ENCODE measurements around the gene TAOK2.
"Not testable (repeated sequence)": the region's sequence is repeated elsewhere in the genome, so short reads cannot be mapped to it uniquely, and the experiment has no call there.

TAOK2 gene

DNA sequence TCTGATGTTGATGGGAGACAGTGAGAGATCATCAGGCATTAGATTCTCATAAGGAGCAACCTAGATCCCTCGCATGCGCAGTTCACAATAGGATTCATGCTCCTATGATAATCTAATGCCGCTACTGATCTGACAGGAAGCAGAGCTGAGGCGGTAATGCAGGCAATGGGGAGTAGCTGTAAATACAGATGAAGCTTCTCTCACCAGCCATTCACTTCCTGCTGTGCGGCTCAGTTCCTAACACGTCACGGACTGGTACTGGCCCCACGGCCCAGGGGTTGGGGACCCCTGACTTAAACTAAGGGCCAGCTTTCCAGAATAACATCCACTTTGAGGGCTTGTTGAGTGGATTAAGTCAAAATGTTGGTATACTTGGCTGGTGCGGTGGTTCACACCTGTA is 14.4 kb upstream of the TAOK2 start:
- TF ChIP-seq, protein P1, sequence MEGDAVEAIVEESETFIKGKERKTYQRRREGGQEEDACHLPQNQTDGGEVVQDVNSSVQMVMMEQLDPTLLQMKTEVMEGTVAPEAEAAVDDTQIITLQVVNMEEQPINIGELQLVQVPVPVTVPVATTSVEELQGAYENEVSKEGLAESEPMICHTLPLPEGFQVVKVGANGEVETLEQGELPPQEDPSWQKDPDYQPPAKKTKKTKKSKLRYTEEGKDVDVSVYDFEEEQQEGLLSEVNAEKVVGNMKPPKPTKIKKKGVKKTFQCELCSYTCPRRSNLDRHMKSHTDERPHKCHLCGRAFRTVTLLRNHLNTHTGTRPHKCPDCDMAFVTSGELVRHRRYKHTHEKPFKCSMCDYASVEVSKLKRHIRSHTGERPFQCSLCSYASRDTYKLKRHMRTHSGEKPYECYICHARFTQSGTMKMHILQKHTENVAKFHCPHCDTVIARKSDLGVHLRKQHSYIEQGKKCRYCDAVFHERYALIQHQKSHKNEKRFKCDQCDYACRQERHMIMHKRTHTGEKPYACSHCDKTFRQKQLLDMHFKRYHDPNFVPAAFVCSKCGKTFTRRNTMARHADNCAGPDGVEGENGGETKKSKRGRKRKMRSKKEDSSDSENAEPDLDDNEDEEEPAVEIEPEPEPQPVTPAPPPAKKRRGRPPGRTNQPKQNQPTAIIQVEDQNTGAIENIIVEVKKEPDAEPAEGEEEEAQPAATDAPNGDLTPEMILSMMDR (IDR thresholded peaks at IDR 0.05; ENCODE audit: low read depth, low read length) = no peak
- no peak overlapping the region for H3K4me3 ChIP-seq (ENCODE audit: low read depth, low read length)

DNA sequence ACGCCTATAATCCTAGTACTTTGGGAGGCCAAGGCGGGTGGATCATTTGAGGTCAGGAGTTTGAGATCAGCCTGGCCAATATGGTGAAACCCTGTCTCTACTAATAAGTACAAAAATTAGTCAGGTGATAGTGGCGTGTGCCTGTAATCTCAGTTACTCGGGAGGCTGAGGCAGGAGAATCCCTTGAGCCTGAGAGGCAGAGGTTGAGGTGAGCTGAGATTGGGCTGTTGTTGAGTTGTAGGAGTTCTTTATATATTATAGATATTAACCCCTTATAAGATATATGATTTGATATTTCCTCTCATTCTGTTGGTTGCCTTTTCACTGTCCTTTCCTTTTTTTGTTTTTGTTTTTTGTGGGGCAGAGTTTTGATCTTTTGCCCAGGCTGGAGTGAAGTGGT is 13.8 kb upstream of the TAOK2 start:
- H3K4me3 ChIP-seq (ENCODE audit: low read depth, low read length) = not testable (repeated sequence)

DNA sequence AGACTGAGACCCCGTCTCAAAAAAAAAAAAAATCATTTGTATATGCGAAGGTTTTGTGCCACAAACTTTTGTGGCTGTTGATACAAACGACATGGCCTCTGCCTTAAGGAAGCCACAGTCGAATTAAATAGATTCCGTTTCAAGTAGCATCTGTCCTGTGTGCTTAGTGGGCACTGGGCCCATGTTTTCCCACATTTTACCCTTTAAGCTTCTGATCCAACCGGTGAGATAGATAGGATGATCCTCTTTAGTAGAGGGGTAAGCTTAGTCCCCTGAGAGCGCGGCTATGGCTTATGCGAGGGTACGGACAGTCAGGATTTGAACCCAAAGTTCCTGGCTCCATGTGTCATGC is 12.6 kb upstream of the TAOK2 start:
- peak overlapping the region; percentile 69 for H3K4me3 ChIP-seq (ENCODE audit: low read depth, low read length)
- TF ChIP-seq, protein P1 (IDR thresholded peaks at IDR 0.05; ENCODE audit: low read depth, low read length) = no peak

DNA sequence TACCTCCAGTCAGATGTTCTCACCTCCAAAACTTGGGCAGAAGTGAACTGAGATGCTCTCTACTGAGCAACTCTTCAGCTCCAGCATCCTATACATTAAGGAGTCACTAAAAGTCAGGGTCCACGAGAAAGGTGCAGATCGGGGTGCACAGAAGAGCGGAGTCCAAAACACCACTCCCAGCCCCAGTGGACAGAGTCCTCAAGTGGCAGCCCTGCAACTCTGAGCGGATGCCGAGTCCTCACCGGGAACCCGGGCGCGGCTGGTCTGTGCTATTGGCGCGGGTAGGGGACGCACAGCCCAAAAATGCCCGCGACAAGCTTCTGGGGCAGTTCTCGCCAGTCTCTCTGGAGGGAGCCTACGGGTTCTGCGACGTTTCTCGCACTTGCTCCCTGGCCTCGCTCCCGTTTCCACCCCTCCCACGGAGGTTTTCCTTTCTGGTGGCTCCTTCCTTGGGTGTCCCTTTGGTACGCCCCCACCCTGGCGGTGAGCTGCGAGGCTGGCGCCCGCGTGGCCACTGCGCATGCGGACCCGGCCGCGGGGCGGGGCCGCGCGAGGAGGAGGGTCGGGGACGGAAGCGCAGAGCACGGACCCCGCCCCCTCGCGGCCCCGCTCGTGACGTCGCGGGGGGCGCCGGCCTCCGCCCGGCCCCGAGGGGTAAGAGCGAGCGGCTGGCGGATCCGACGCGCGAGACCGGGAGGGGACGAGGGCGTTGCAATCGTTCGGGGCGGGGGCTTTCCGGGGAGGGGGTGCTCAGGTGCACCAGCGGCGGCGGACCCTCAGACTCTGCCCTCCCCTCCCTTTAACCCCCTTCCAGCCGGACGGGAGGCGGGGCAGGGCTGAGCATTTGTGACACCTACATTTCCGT is 12.0 kb upstream of the TAOK2 start, which contains the start of gene TMEM219:
Gene TMEM219, plus strand, starts transcription at position 601 of the 865 bp plus-strand sequence. CDS start 1,065 bp downstream, outside the sequence.
- H3K4me3 ChIP-seq (ENCODE audit: low read depth, low read length) = peak within 1 kb of the TSS; percentile 69
- TF ChIP-seq, protein P1 (IDR thresholded peaks at IDR 0.05; ENCODE audit: low read depth, low read length) = peak; percentile 35

DNA sequence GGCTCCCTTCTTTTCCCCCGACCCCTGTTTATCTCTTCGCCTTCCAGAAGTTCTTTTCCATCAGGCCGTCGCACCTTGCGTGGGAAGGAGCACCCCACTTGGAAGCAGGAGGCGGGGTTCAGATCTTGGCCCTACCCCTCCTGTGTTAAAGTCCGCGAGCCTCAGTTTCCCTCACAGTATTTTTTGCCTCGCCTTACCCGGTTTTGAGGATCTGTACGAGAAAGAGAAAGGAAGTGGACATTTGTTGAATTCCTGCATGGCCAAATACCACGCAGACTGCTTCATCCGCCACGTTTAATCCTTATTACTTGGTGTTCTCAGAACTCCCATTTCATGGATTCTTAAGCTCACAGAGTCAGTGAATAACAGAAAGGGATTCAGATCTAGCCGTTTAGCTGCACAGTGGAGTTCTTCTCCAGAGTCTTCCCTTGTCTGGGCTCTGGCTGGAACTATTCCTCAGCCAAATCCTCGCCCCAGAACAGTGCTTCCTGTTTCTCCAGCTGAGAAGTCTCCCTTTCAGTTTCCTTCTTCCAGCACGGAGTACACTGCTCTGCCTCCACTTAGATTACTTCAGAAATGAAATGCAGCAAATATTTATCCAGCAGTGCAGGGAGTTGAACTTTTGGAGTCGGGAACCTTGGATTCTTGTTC is 11.2 kb upstream of the TAOK2 start:
- peak overlapping the region; percentile 69 for H3K4me3 ChIP-seq (ENCODE audit: low read depth, low read length)
- TF ChIP-seq, protein P1 (IDR thresholded peaks at IDR 0.05; ENCODE audit: low read depth, low read length) = no peak

DNA sequence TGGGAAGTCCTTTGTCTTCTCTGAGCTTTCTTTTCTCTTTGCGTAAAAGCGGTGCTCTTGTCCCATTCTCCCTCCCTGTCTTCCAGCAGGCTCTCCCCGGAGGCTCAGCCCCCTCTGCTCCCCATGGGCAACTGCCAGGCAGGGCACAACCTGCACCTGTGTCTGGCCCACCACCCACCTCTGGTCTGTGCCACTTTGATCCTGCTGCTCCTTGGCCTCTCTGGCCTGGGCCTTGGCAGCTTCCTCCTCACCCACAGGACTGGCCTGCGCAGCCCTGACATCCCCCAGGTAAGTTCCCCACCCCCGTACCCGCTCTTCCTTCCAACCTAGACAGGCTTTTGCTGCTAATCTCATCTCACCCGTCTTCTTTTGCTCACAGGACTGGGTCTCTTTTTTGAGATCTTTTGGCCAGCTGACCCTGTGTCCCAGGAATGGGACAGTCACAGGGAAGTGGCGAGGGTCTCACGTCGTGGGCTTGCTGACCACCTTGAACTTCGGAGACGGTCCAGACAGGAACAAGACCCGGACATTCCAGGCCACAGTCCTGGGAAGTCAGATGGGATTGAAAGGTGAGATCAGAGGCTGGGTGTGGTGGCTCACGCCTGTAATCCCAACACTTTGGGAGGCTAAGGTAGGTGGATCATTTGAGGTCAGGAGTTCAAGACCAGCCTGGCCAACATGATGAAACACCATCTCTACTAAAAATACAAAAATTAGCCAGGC is 10.5 kb upstream of the TAOK2 start:
- peak overlapping the region; percentile 69 for H3K4me3 ChIP-seq (ENCODE audit: low read depth, low read length)

DNA sequence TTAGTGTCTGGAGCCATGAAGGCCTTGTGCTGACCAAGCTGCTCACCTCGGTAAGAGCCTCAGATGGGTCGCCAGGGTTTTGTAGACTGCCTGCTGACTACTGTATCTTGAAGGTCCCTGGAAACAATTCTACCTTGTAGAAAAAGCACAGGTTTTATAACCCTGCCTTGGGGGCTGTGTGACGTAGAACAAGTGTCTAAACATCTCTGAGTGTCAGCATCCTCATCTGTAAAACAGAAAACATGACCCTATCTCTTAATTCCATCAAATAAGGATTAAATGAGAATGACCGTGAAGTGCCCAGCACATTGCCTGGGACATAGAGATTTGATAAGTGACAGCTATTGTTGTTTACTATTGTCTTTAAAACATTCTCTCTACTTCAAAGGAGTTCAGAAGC is 5.5 kb upstream of the TAOK2 start:
- H3K4me3 ChIP-seq (ENCODE audit: low read depth, low read length) = no peak overlapping the region
- TF ChIP-seq, protein P1 (IDR thresholded peaks at IDR 0.05; ENCODE audit: low read depth, low read length) = no peak

More for the DNA sequence above, 10.5 kb upstream of the TAOK2 start:
- TF ChIP-seq, protein P1 (IDR thresholded peaks at IDR 0.05; ENCODE audit: low read depth, low read length) = no peak

Data from WI38 (cell line).